HEK293 (cell line): ENCODE results near the gene SSTR4.
A peak's percentile ranks its signal among the peaks of the same experiment; 100 is the strongest.

Source experiments
- EGR2 ChIP-seq: fragments of 450-650 bp; formaldehyde crosslinking; IDR thresholded peaks from 2 replicates; pipeline ENCODE4 v1.5.1; 2016; ENCODE audit warnings: low read depth, missing biosample characterization, missing genetic modification characterization
- HOXA7 ChIP-seq: sonication (generic); formaldehyde crosslinking; IDR thresholded peaks from 2 replicates; pipeline ENCODE4 v1.8.1; 2022; ENCODE audit warnings: missing genetic modification reagents, borderline replicate concordance
- INSM2 ChIP-seq: fragments of 450-650 bp; formaldehyde crosslinking; IDR thresholded peaks from 2 replicates; pipeline ENCODE4 v1.5.1; 2016; ENCODE audit warnings: missing biosample characterization, missing genetic modification characterization
- MEIS1 ChIP-seq: sonication (generic); formaldehyde crosslinking; IDR thresholded peaks from 2 replicates; pipeline ENCODE4 v1.8.1; 2022; ENCODE audit warnings: missing genetic modification reagents, mild to moderate bottlenecking, borderline replicate concordance
- MYNN ChIP-seq: fragments of 450-650 bp; formaldehyde crosslinking; IDR thresholded peaks from 2 replicates; pipeline ENCODE4 v1.5.1; 2016; ENCODE audit warnings: missing biosample characterization, missing genetic modification characterization, borderline replicate concordance
- SALL2 ChIP-seq: fragments of 450-650 bp; formaldehyde crosslinking; IDR thresholded peaks from 2 replicates; pipeline ENCODE4 v1.5.0; 2017; ENCODE audit warnings: missing biosample characterization, mild to moderate bottlenecking, missing genetic modification characterization, borderline replicate concordance
- ZBTB26 ChIP-seq: fragments of 450-650 bp; formaldehyde crosslinking; optimal IDR thresholded peaks from 2 replicates; pipeline ENCODE3; 2016; ENCODE audit warnings: missing biosample characterization, mild to moderate bottlenecking, missing genetic modification characterization
- ZIC2 ChIP-seq: fragments of 450-650 bp; formaldehyde crosslinking; IDR thresholded peaks from 2 replicates; pipeline ENCODE4 v1.5.1; 2016; ENCODE audit warnings: missing biosample characterization, missing genetic modification characterization
- ZNF175 ChIP-seq: fragments of 450-650 bp; formaldehyde crosslinking; IDR thresholded peaks from 2 replicates; pipeline ENCODE4 v1.5.1; 2016; ENCODE audit warnings: missing biosample characterization, missing genetic modification characterization
- ZNF18 ChIP-seq: fragments of 450-650 bp; formaldehyde crosslinking; IDR thresholded peaks from 2 replicates; pipeline ENCODE4 v1.5.1; 2016; ENCODE audit warnings: missing biosample characterization, missing genetic modification characterization
- ZNF324 ChIP-seq: fragments of 450-650 bp; formaldehyde crosslinking; IDR thresholded peaks from 2 replicates; pipeline ENCODE4 v1.5.1; 2016; ENCODE audit warnings: missing biosample characterization, missing genetic modification characterization
- ZNF416 ChIP-seq: fragments of 450-650 bp; formaldehyde crosslinking; IDR thresholded peaks from 2 replicates; pipeline ENCODE4 v1.5.1; 2016; ENCODE audit warnings: missing biosample characterization, missing genetic modification characterization
- ZNF449 ChIP-seq: fragments of 450-650 bp; formaldehyde crosslinking; IDR thresholded peaks from 2 replicates; pipeline ENCODE4 v1.5.1; 2017; ENCODE audit warnings: missing biosample characterization, mild to moderate bottlenecking, missing genetic modification characterization, moderate library complexity
- ZNF488 ChIP-seq: fragments of 450-650 bp; formaldehyde crosslinking; IDR thresholded peaks from 2 replicates; pipeline ENCODE4 v1.5.1; 2016; ENCODE audit warnings: missing biosample characterization, missing genetic modification characterization
- ZNF518A ChIP-seq: fragments of 450-650 bp; formaldehyde crosslinking; conservative IDR thresholded peaks from 2 replicates; pipeline ENCODE4 v1.5.1; 2016; ENCODE audit warnings: low read depth, missing biosample characterization, missing genetic modification characterization
- ZNF544 ChIP-seq: fragments of 450-650 bp; formaldehyde crosslinking; IDR thresholded peaks from 2 replicates; pipeline ENCODE4 v1.5.0; 2017; ENCODE audit warnings: missing biosample characterization, missing genetic modification characterization
- ZNF555 ChIP-seq: fragments of 450-650 bp; formaldehyde crosslinking; conservative IDR thresholded peaks from 2 replicates; pipeline ENCODE4 v1.5.1; 2017; ENCODE audit warnings: missing biosample characterization, mild to moderate bottlenecking, missing genetic modification characterization, inconsistent platforms
- ZNF580 ChIP-seq: fragments of 450-650 bp; formaldehyde crosslinking; IDR thresholded peaks from 2 replicates; pipeline ENCODE4 v1.5.1; 2016; ENCODE audit warnings: missing biosample characterization, missing genetic modification characterization
- ZNF623 ChIP-seq: fragments of 450-650 bp; formaldehyde crosslinking; IDR thresholded peaks from 2 replicates; pipeline ENCODE4 v1.5.1; 2016; ENCODE audit warnings: missing biosample characterization, missing genetic modification characterization
- ZNF624 ChIP-seq: fragments of 450-650 bp; formaldehyde crosslinking; IDR thresholded peaks from 2 replicates; pipeline ENCODE4 v1.5.1; 2017; ENCODE audit warnings: missing biosample characterization, missing genetic modification characterization
- ZNF626 ChIP-seq: fragments of 450-650 bp; sonication (Bioruptor Pico); formaldehyde crosslinking; IDR thresholded peaks from 2 replicates; pipeline ENCODE4 v1.5.1; 2018; ENCODE audit warnings: missing biosample characterization, missing genetic modification characterization, inconsistent platforms
- ZNF654 ChIP-seq: fragments of 450-650 bp; formaldehyde crosslinking; IDR thresholded peaks from 2 replicates; pipeline ENCODE4 v1.5.1; 2016; ENCODE audit warnings: low read depth, missing biosample characterization, missing genetic modification characterization
- ZNF660 ChIP-seq: fragments of 450-650 bp; IDR thresholded peaks from 2 replicates; pipeline ENCODE4 v1.5.1; 2018; ENCODE audit warnings: missing biosample characterization, mild to moderate bottlenecking, missing genetic modification characterization
- ZNF76 ChIP-seq: fragments of 450-650 bp; formaldehyde crosslinking; IDR thresholded peaks from 2 replicates; pipeline ENCODE4; 2016; ENCODE audit warnings: low read depth, missing biosample characterization, missing genetic modification characterization, borderline replicate concordance
- ZNF777 ChIP-seq: fragments of 450-650 bp; formaldehyde crosslinking; IDR thresholded peaks from 2 replicates; pipeline ENCODE4 v1.5.1; 2017; ENCODE audit warnings: missing biosample characterization, missing genetic modification characterization, borderline replicate concordance
- ZNF785 ChIP-seq: fragments of 450-650 bp; formaldehyde crosslinking; IDR thresholded peaks from 2 replicates; pipeline ENCODE4 v1.5.1; 2016; ENCODE audit warnings: missing biosample characterization, missing genetic modification characterization

Gene SSTR4

GRCh38 chr20:23048283-23049200, 13.4 kb downstream of the SSTR4 start (continued):
- TF ChIP-seq SALL2 (tag by site-specific recombination) (no peak), ZNF623 (tag by site-specific recombination) (no peak), ZNF785 (tag by site-specific recombination) (0 out of 2 replicates have a peak, but pooled peaks have one; percentile 27), ZNF416 (tag by site-specific recombination) (no peak), EGR2 (tag by site-specific recombination) (no peak), ZNF660 (no peak), ZNF544 (tag by site-specific recombination) (no peak), ZNF626 (tag by site-specific recombination) (no peak), ZNF488 (tag by site-specific recombination) (no peak), HOXA7 (CRISPR knock-in tag) (no peak), MEIS1 (CRISPR knock-in tag) (no peak), ZNF518A (no peak), ZNF777 (tag by site-specific recombination) (peak; percentile 20; the same call in 1 of the 2 replicates), ZNF555 (no peak), ZNF624 (tag by site-specific recombination) (no peak), ZIC2 (tag by site-specific recombination) (peak; percentile 42; the same call in 1 of the 2 replicates), ZNF580 (tag by site-specific recombination) (no peak), ZNF449 (tag by site-specific recombination) (0 out of 2 replicates have a peak, but pooled peaks have one; percentile 12), ZBTB26 (peak; percentile 20), INSM2 (tag by site-specific recombination) (no peak), ZNF18 (tag by site-specific recombination) (no peak), ZNF76 (tag by site-specific recombination) (peak; percentile 35; the same call in 1 of the 2 replicates), ZNF654 (no peak), MYNN (no peak), ZNF175 (tag by site-specific recombination) (no peak), ZNF324 (tag by site-specific recombination) (no peak)
